Transverse colon (tissue), 4 donors: ENCODE results near the gene GOLGA6L10. TPM values are rescaled to one million over a fixed set of nuclear protein-coding genes. Genes with fewer than 3 reads are reported as not detected.
"Not testable (repeated sequence)": the region's sequence is repeated elsewhere in the genome, so short reads cannot be mapped to it uniquely, and the experiment has no call there.

ENCODE experiments used
- DNase-seq: peaks from one replicate; pipeline ENCODE4 v3.0.0-alpha.2; 2019
- H3K27ac ChIP-seq, 4 donors: fragments of 200-600 bp; sonication (generic); 2 replicates each; pipeline ENCODE4 v1.5.1; 2016 to 2018; ENCODE audit warnings: inconsistent platforms in 4 of 4
- H3K27me3 ChIP-seq: fragments of 200-600 bp; sonication (generic); 2 replicates; pipeline ENCODE4 v1.5.1; 2017; ENCODE audit warnings: inconsistent platforms
- H3K36me3 ChIP-seq, 4 donors: fragments of 200-600 bp; sonication (generic); 2 replicates each; pipeline ENCODE4 v1.5.1; 2017 to 2019; ENCODE audit warnings: inconsistent platforms in 4 of 4
- H3K4me1 ChIP-seq, 4 donors: fragments of 200-600 bp; sonication (generic); 2 replicates each; pipeline ENCODE4 v1.5.1; 2017 to 2020; ENCODE audit warnings: inconsistent platforms in 4 of 4
- H3K4me3 ChIP-seq, 4 donors: fragments of 200-600 bp; sonication (generic); 1 replicate in 1 of 4; 2 replicates in 3 of 4; pipeline versions ENCODE4 v1.5.1 to v1.6.1; 2017 to 2019; ENCODE audit warnings: inconsistent platforms in 4 of 4
- H3K9me3 ChIP-seq, 2 donors: fragments of 200-600 bp; sonication (generic); 2 replicates each; pipeline ENCODE4 v1.5.1; 2017 to 2019; ENCODE audit warnings: inconsistent platforms in 2 of 2
- WGBS, 2 donors: methylation state at CpG; one replicate each; pipeline ENCODE4 v1.1.5; 2018; ENCODE audit warnings: low coverage in 1 of 2; 5-methylcytosine and 5-hydroxymethylcytosine counted together
- in situ Hi-C, 4 donors: fragments of 200-750 bp; cut with MboI; loops; one replicate each; pipeline versions ENCODE4 v1.15.0 to v1.15.1; 2017; ENCODE audit warnings: low sequenced_read_pairs in 3 of 4, low pct_ligation_motif_present in 1 of 4, low pct_unique_long_range_greater_than_20kb in 1 of 4
- intact Hi-C: fragments of 100-400 bp; cut with DNase I; formaldehyde crosslinking; loops from one replicate; pipeline ENCODE4 v1.15.1; 2023; ENCODE audit warnings: low total_unique reads
- total RNA-seq, 4 donors: library from RNA; depleted of rRNA; stranded (reverse); fragments of >200 nt; gene quantifications; one replicate each; pipeline ENCODE4 v1.1.0, GENCODE V29; 2016

GOLGA6L10 gene
- total RNA-seq, 4 donors from 2014 or later: 1.2 to 17.1 (median 1.3) TPM; not detected in 1

GRCh38 chr15:82331576-82332304, 17.5 kb downstream of the GOLGA6L10 start:
- H3K4me1 ChIP-seq, H3K4me3 ChIP-seq, intact Hi-C loops, DNase-seq, H3K27me3 ChIP-seq, H3K27ac ChIP-seq, H3K9me3 ChIP-seq, in situ Hi-C loops, H3K36me3 ChIP-seq: not testable (repeated sequence)
- WGBS, 2 donors: no CpG with 5 or more reads among the region's 3 CpGs

- H3K27me3 ChIP-seq, H3K4me1 ChIP-seq, H3K36me3 ChIP-seq, H3K27ac ChIP-seq, intact Hi-C loops, in situ Hi-C loops, H3K9me3 ChIP-seq, H3K4me3 ChIP-seq, DNase-seq: not testable (repeated sequence)
- no CpG with 5 or more reads among the region's 11 CpGs for WGBS, 2 donors
These were observed 18.4 kb downstream of the GOLGA6L10 start for GRCh38 chr15:82330921-82331320.

GRCh38 chr15:82329039-82329438, 20.2 kb downstream of the GOLGA6L10 start:
- no CpG with 5 or more reads among the region's 13 CpGs for WGBS, 2 donors
- H3K27ac ChIP-seq, H3K27me3 ChIP-seq, H3K9me3 ChIP-seq, H3K4me3 ChIP-seq, H3K4me1 ChIP-seq, H3K36me3 ChIP-seq, in situ Hi-C loops, intact Hi-C loops, DNase-seq: not testable (repeated sequence)

DNA sequence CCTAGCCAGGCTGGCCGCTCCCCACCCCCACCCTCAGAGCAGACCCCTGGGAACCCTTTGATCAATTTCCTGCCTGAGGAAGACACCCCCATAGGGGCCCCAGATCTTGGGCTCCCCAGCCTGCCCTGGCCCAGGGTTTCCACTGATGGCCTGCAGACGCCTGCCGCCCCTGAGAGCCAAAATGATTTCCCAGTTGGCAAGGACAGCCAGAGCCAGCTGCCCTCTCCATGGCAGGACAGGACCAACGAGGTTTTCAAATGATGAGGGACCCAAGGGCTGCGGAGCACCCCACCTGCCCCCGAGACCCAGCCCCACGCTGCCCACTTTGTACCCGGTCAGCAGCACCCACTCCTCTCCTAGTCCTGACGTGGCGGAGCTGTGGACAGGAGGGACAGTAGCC, 21.9 kb downstream of the GOLGA6L10 start:
- H3K36me3 ChIP-seq, H3K9me3 ChIP-seq, H3K27ac ChIP-seq, intact Hi-C loops, DNase-seq, in situ Hi-C loops, H3K27me3 ChIP-seq, H3K4me3 ChIP-seq, H3K4me1 ChIP-seq: not testable (repeated sequence)
- WGBS, 2 donors: no CpG with 5 or more reads among the region's 10 CpGs

- H3K27ac ChIP-seq, DNase-seq, H3K4me3 ChIP-seq, in situ Hi-C loops, H3K9me3 ChIP-seq, H3K27me3 ChIP-seq, H3K36me3 ChIP-seq, H3K4me1 ChIP-seq, intact Hi-C loops: not testable (repeated sequence)
- WGBS, 2 donors: 78% methylated on average over 10 of the region's 23 CpGs; no CpG with 5 or more reads in 1 of the 2 donors
These were observed 22.4 kb downstream of the GOLGA6L10 start for GRCh38 chr15:82326896-82327295.

DNA sequence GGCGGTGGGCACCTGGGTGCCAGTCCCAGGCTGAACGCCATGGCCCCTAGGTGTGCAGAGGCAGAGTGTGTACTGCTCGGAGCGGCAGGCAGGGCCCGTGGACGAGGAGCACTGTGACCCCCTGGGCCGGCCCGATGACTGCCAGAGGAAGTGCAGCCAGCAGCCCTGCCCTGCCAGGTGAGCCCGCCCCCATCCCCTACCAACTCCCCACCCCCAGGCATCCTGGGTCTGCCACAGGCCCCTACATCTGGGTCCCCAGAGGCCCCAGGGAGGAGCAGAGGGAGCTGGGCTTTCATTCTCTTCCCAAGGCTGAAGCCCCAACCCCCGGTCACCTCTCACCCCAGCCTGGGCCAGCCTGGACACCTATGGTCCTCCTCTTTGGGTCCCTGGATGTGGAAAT, 23.6 kb downstream of the GOLGA6L10 start:
- WGBS, 2 donors: no CpG with 5 or more reads among the region's 10 CpGs
- intact Hi-C loops, H3K27ac ChIP-seq, H3K27me3 ChIP-seq, H3K4me1 ChIP-seq, H3K4me3 ChIP-seq, in situ Hi-C loops, H3K36me3 ChIP-seq, DNase-seq, H3K9me3 ChIP-seq: not testable (repeated sequence)

- in situ Hi-C loops, DNase-seq, H3K4me3 ChIP-seq, H3K4me1 ChIP-seq, intact Hi-C loops, H3K9me3 ChIP-seq, H3K36me3 ChIP-seq, H3K27ac ChIP-seq, H3K27me3 ChIP-seq: not testable (repeated sequence)
- 83% methylated on average over 5 of the region's 6 CpGs; no CpG with 5 or more reads in 1 of the 2 donors for WGBS, 2 donors
These were observed 24.4 kb downstream of the GOLGA6L10 start for GRCh38 chr15:82324831-82325230.

DNA sequence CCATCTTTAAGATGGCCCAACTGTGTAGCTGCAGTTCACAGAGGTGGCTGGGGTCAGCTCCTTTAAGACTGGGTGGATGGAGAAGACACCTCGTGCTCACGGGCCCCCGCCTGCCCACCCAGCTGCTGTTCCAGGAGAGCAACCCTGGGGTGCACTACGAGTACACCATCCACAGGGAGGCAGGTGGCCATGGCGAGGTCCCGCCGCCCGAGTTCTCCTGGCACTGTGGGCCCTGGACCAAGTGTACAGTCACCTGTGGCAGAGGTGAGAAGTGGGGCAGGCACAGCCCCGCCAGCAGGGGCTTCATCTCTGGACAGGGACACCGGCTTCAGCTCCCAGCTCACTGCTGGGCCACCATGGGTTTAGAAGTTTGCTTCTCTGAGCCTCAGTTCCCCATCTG, 26.8 kb downstream of the GOLGA6L10 start:
- H3K4me1 ChIP-seq, in situ Hi-C loops, H3K4me3 ChIP-seq, H3K36me3 ChIP-seq, H3K27me3 ChIP-seq, intact Hi-C loops, DNase-seq, H3K27ac ChIP-seq, H3K9me3 ChIP-seq: not testable (repeated sequence)
- WGBS, 2 donors: no CpG with 5 or more reads among the region's 10 CpGs

DNA sequence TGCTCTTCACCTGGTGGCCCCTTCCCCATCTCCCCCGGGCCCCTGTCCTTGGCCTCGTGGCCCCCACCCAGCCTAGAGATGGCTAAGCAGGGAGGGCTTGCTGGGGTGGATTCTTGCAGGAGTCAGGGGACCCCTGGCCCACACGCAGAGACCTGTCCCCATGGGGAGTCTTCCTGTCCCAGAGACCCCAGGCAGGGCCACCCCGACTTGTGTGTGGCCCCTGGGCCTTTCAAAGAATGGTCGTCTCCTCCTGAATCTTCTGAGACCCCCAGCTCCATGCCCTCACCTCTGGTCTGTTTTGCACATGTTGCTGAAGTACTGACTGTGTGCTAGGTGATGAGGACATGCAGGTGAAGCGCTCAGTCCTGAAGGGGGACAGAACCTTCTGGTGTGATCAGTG, 28.4 kb downstream of the GOLGA6L10 start:
- in situ Hi-C loops, H3K4me1 ChIP-seq, H3K4me3 ChIP-seq, DNase-seq, H3K27ac ChIP-seq, H3K27me3 ChIP-seq, intact Hi-C loops, H3K36me3 ChIP-seq, H3K9me3 ChIP-seq: not testable (repeated sequence)
- WGBS, 2 donors: no CpG with 5 or more reads among the region's 6 CpGs

DNA sequence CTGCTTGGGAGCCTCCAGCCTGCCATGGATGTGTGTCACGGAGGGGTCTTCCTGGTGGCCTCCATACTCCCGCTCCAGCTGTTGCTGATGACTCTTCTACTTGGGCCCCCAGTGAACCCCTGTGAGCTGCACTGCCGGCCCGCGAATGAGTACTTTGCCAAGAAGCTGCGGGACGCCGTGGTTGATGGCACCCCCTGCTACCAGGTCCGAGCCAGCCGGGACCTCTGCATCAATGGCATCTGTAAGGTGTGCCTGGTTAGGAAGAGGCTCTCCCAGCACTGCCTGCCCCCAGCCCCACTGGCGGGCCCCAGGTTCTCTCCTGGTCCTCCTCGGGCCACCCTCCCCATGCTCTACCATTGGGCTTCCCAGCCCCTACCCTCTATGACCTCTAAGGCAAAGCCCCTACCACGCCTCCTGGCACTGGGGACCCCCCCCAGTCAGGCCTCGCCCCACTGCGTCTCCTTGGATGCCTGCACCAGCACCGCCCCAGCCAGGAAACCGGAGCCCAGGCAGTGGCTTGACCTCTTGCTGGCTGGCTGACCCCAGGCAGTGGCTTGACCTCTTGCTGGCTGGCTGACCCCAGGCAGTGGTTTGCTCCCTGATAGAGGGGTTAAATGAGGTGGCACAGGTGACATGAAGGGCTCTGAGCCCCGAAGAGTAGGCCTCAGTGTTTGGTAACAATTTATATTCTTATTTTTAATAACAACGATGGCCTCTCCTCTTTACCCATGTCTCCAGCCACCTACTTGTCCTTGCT, 29.6 kb downstream of the GOLGA6L10 start:
- in situ Hi-C loops, H3K9me3 ChIP-seq, H3K36me3 ChIP-seq, H3K27me3 ChIP-seq, H3K27ac ChIP-seq, H3K4me1 ChIP-seq, DNase-seq, intact Hi-C loops, H3K4me3 ChIP-seq: not testable (repeated sequence)
- 77% methylated on average over 13 of the region's 19 CpGs; no CpG with 5 or more reads in 1 of the 2 donors for WGBS, 2 donors

- in situ Hi-C loops, H3K9me3 ChIP-seq, H3K27ac ChIP-seq, DNase-seq, H3K36me3 ChIP-seq, intact Hi-C loops, H3K4me3 ChIP-seq, H3K4me1 ChIP-seq, H3K27me3 ChIP-seq: not testable (repeated sequence)
- 82 to 90% methylated on average over 2 to 6 of the region's 8 CpGs for WGBS, 2 donors
These were observed 31.0 kb downstream of the GOLGA6L10 start for GRCh38 chr15:82318281-82318680.
